ENCODE results near the gene PCMTD2.
"Not testable (repeated sequence)": the region's sequence is repeated elsewhere in the genome, so short reads cannot be mapped to it uniquely, and the experiment has no call there.

The PCMTD2 gene

GRCh38 chr20:64256282-64256935 lies 861 bp downstream of the PCMTD2 start:
- no peak for DNase-seq (ENCODE audit: low spot score)

GRCh38 chr20:64257107-64257757 lies 1.7 kb downstream of the PCMTD2 start:
- no peak for DNase-seq (ENCODE audit: low spot score)

GRCh38 chr20:64258071-64258823 lies 2.7 kb downstream of the PCMTD2 start:
- DNase-seq (ENCODE audit: low spot score) = no peak

- DNase-seq (ENCODE audit: low spot score) = no peak
These were observed 4.7 kb downstream of the PCMTD2 start for GRCh38 chr20:64260239-64260638.

GRCh38 chr20:64261138-64261537 lies 5.6 kb downstream of the PCMTD2 start:
- peak; percentile 32 for DNase-seq (ENCODE audit: low spot score)

GRCh38 chr20:64264091-64264490 lies 8.5 kb downstream of the PCMTD2 start:
- no peak for DNase-seq (ENCODE audit: low spot score)

GRCh38 chr20:64265201-64265600 lies 9.7 kb downstream of the PCMTD2 start:
- DNase-seq (ENCODE audit: low spot score) = no peak

- no peak for DNase-seq (ENCODE audit: low spot score)
These were observed 11.4 kb downstream of the PCMTD2 start for GRCh38 chr20:64266988-64267387.

- no peak for DNase-seq (ENCODE audit: low spot score)
These were observed 12.6 kb downstream of the PCMTD2 start for GRCh38 chr20:64268174-64268573.

GRCh38 chr20:64269604-64270411 lies 14.3 kb downstream of the PCMTD2 start:
- DNase-seq (ENCODE audit: low spot score) = no peak

GRCh38 chr20:64271636-64272035 lies 16.1 kb downstream of the PCMTD2 start:
- no peak for DNase-seq (ENCODE audit: low spot score)

- no peak for DNase-seq (ENCODE audit: low spot score)
These were observed 17.6 kb downstream of the PCMTD2 start for GRCh38 chr20:64273109-64273508.

- no peak for DNase-seq (ENCODE audit: low spot score)
These were observed 21.3 kb downstream of the PCMTD2 start for GRCh38 chr20:64276817-64277216.

- DNase-seq (ENCODE audit: low spot score) = no peak
These were observed 22.2 kb downstream of the PCMTD2 start for GRCh38 chr20:64277571-64278316.

GRCh38 chr20:64278317-64278681 lies 22.8 kb downstream of the PCMTD2 start:
- DNase-seq (ENCODE audit: low spot score) = no peak

GRCh38 chr20:64279826-64280459 lies 24.4 kb downstream of the PCMTD2 start:
- no peak for DNase-seq (ENCODE audit: low spot score)

- DNase-seq (ENCODE audit: low spot score) = no peak
These were observed 24.9 kb downstream of the PCMTD2 start for GRCh38 chr20:64280460-64280843.

GRCh38 chr20:64283646-64284045 lies 28.1 kb downstream of the PCMTD2 start:
- no peak for DNase-seq (ENCODE audit: low spot score)

GRCh38 chr20:64285579-64286446 lies 30.3 kb downstream of the PCMTD2 start:
- DNase-seq (ENCODE audit: low spot score) = not testable (repeated sequence)

Data from hepatic stellate cell (primary cell).